Natural killer cell (primary cell): ENCODE results near the gene SULT1C2. TPM values are rescaled to one million over a fixed set of nuclear protein-coding genes. Genes with fewer than 3 reads are reported as not detected.

Source experiments
- ATAC-seq, 3 donors: fragments of 150-1000 bp in 2 of 3; fragments of 200-7000 bp in 1 of 3; cut with Tn5 transposase; 1 replicate in 1 of 3; 2 replicates in 2 of 3; pipeline ENCODE4 v1.10.0; 2021; ENCODE audit warnings: mild to moderate bottlenecking in 2 of 3, moderate library complexity in 2 of 3
- DNase-seq, 2 donors: peaks; one replicate each; pipeline versions ENCODE4 v3.0.0 to v3.0.0-alpha.2; 2013 to 2021; ENCODE audit warnings: mixed read lengths in 1 of 2
- H3K27ac ChIP-seq: one replicate; pipeline ENCODE4 v1.5.1; 2013; ENCODE audit warnings: mild to moderate bottlenecking, low read length
- H3K27me3 ChIP-seq: one replicate; pipeline ENCODE4 v1.6.1; 2013; ENCODE audit warnings: low read length; ENCODE audit not compliant: control insufficient read depth, insufficient read depth
- H3K36me3 ChIP-seq: one replicate; pipeline ENCODE4 v1.6.1; 2013; ENCODE audit warnings: low read length; ENCODE audit not compliant: control insufficient read depth, insufficient read depth
- H3K4me1 ChIP-seq: one replicate; pipeline ENCODE4 v1.6.1; 2013; ENCODE audit warnings: low read length; ENCODE audit not compliant: control insufficient read depth, insufficient read depth
- H3K4me3 ChIP-seq: one replicate; pipeline ENCODE4 v1.5.1; 2013; ENCODE audit warnings: low read length
- H3K9me3 ChIP-seq: one replicate; pipeline ENCODE4 v1.6.1; 2013; ENCODE audit warnings: low read length; ENCODE audit not compliant: control insufficient read depth, insufficient read depth
- H3K27ac Mint-ChIP-seq, 2 donors: one replicate each; pipeline ENCODE4 v1.8.0; 2022; ENCODE audit warnings: mild to moderate bottlenecking in 2 of 2, mixed read lengths in 2 of 2, moderate library complexity in 1 of 2
- H3K27me3 Mint-ChIP-seq, 2 donors: one replicate each; pipeline ENCODE4 v1.8.0; 2022; ENCODE audit warnings: low read depth in 2 of 2, mixed read lengths in 2 of 2
- H3K36me3 Mint-ChIP-seq: one replicate; pipeline ENCODE4 v1.8.0; 2022; ENCODE audit warnings: mixed read lengths
- H3K4me1 Mint-ChIP-seq, 2 donors: one replicate each; pipeline ENCODE4 v1.8.0; 2022; ENCODE audit warnings: mixed read lengths in 2 of 2
- H3K4me3 Mint-ChIP-seq: one replicate; pipeline ENCODE4 v1.8.0; 2022; ENCODE audit warnings: mild to moderate bottlenecking, moderate library complexity, mixed read lengths
- H3K9me3 Mint-ChIP-seq, 2 donors: one replicate each; pipeline ENCODE4 v1.8.0; 2022; ENCODE audit warnings: mixed read lengths in 2 of 2
- CTCF ChIP-seq: fragments of 200-600 bp; IDR thresholded peaks from one replicate; pipeline ENCODE4 v1.8.0; 2022; ENCODE audit warnings: antibody characterized with exemption
- WGBS: methylation state at CpG from one replicate; pipeline ENCODE4 v1.1.7; 2013; ENCODE audit warnings: missing lambda C conversion rate; ENCODE audit not compliant: insufficient coverage; 5-methylcytosine and 5-hydroxymethylcytosine counted together
- intact Hi-C: fragments of 100-400 bp; cut with micrococcal nuclease; formaldehyde crosslinking; loops from one replicate; pipeline ENCODE4 v1.14.2; 2022
- total RNA-seq, 4 donors: library from RNA; stranded (reverse); fragments of 120-200 nt in 1 of 4; gene quantifications; one replicate each; pipeline versions ENCODE4 v1.2.3 to v1.2.4, GENCODE V29; 2013 to 2022

Gene SULT1C2
- total RNA-seq, 3 donors from 2014 or later (not counting 1 experiment from before 2014, with no cell fraction given) = not detected

GRCh38 chr2:108244667-108245414 lies 43.9 kb upstream of the SULT1C2 start:
- Histone ChIP-seq H3K4me1 (no peaks in the 10 kb centered on the region), H3K9me3 (no peaks in the 10 kb centered on the region), H3K4me3 (no peak overlapping the region), H3K36me3 (no peaks in the 10 kb centered on the region), H3K27ac (no peak overlapping the region), H3K27me3 (no peaks in the 10 kb centered on the region)
- no peak overlapping the region for H3K4me3 Mint-ChIP-seq
- no peak overlapping the region for H3K27ac Mint-ChIP-seq
- WGBS = 81% methylated on average over 2 of the region's 2 CpGs
- ATAC-seq (no peak), DNase-seq (no peak)
- no peaks in the 10 kb centered on the region for H3K4me1 Mint-ChIP-seq
- H3K9me3 Mint-ChIP-seq = no peaks in the 10 kb centered on the region
- no peaks in the 10 kb centered on the region for H3K36me3 Mint-ChIP-seq
- no peaks in the 10 kb centered on the region for H3K27me3 Mint-ChIP-seq
- intact Hi-C loops = no loop called here
- no peak for TF ChIP-seq CTCF

- no peak overlapping the region for H3K27ac Mint-ChIP-seq
Measured at GRCh38 chr2:108253106-108253505, 35.6 kb upstream of the SULT1C2 start.

GRCh38 chr2:108257757-108258331 lies 30.9 kb upstream of the SULT1C2 start:
- H3K4me3 ChIP-seq = no peak overlapping the region
- ATAC-seq (no peak), DNase-seq (no peak)
- WGBS = 51% methylated on average over 2 of the region's 3 CpGs
- no peaks in the 10 kb centered on the region for H3K27me3 ChIP-seq
- H3K4me1 Mint-ChIP-seq = no peaks in the 10 kb centered on the region
- H3K27ac Mint-ChIP-seq = no peak overlapping the region
- H3K4me1 ChIP-seq = no peaks in the 10 kb centered on the region
- H3K9me3 Mint-ChIP-seq = no peaks in the 10 kb centered on the region
- peaks cover 8 to 16% of the 10 kb centered on the region in 2 donors for H3K27me3 Mint-ChIP-seq
- H3K36me3 ChIP-seq = no peaks in the 10 kb centered on the region
- TF ChIP-seq CTCF = no peak
- H3K27ac ChIP-seq = no peak overlapping the region
- no peak overlapping the region for H3K4me3 Mint-ChIP-seq
- H3K36me3 Mint-ChIP-seq = no peaks in the 10 kb centered on the region
- intact Hi-C loops = no loop called here
- H3K9me3 ChIP-seq = no peaks in the 10 kb centered on the region

More at GRCh38 chr2:108253106-108253505, 35.6 kb upstream of the SULT1C2 start:
- no peak overlapping the region for H3K4me3 Mint-ChIP-seq
- no peak for TF ChIP-seq CTCF
- no CpG with 5 or more reads among the region's 1 CpG for WGBS
- no peak overlapping the region for H3K27ac ChIP-seq
- no peaks in the 10 kb centered on the region for H3K9me3 Mint-ChIP-seq
- intact Hi-C loops = no loop called here
- H3K4me1 Mint-ChIP-seq = no peaks in the 10 kb centered on the region
- ATAC-seq = no peak
- H3K9me3 ChIP-seq = no peaks in the 10 kb centered on the region
- no peaks in the 10 kb centered on the region for H3K36me3 Mint-ChIP-seq
- no peaks in the 10 kb centered on the region for H3K4me1 ChIP-seq
- H3K4me3 ChIP-seq = no peak overlapping the region
- H3K36me3 ChIP-seq = no peaks in the 10 kb centered on the region
- H3K27me3 Mint-ChIP-seq = peaks cover 0 to 10% of the 10 kb centered on the region in 2 donors
- no peaks in the 10 kb centered on the region for H3K27me3 ChIP-seq
- DNase-seq = no peak
